Neural crest cell (in vitro differentiated cells): Measurements from ENCODE around the gene ZNF469. TPM values are rescaled to one million over a fixed set of nuclear protein-coding genes. Genes with fewer than 3 reads are reported as not detected.

Experiments used
- DNase-seq: peaks from one replicate; pipeline ENCODE4 v3.0.0; 2021; ENCODE audit warnings: low read depth, mixed read lengths, low spot score
- H3K27ac Mint-ChIP-seq: one replicate; pipeline ENCODE4 v1.8.0; 2021; ENCODE audit warnings: mild to moderate bottlenecking, mixed read lengths; ENCODE audit not compliant: unreplicated experiment
- H3K27me3 Mint-ChIP-seq: 2 replicates; pipeline ENCODE4 v1.8.0; 2021; ENCODE audit warnings: low read depth, mild to moderate bottlenecking, mixed read lengths
- H3K36me3 Mint-ChIP-seq: 2 replicates; pipeline ENCODE4 v1.8.0; 2021; ENCODE audit warnings: low read depth, mild to moderate bottlenecking, mixed read lengths
- H3K4me1 Mint-ChIP-seq: 2 replicates; pipeline ENCODE4 v1.8.0; 2021; ENCODE audit warnings: mixed read lengths
- H3K4me3 Mint-ChIP-seq: one replicate; pipeline ENCODE4 v1.8.0; 2021; ENCODE audit warnings: mild to moderate bottlenecking, mixed read lengths
- H3K9me3 Mint-ChIP-seq: 2 replicates; pipeline ENCODE4 v1.8.0; 2021; ENCODE audit warnings: mixed read lengths
- CTCF ChIP-seq: fragments of 200-600 bp; sonication (generic); conservative IDR thresholded peaks from 2 replicates; pipeline ENCODE4 v1.5.0; 2021; ENCODE audit warnings: antibody characterized with exemption, mild to moderate bottlenecking
- total RNA-seq: library from RNA; stranded (reverse); gene quantifications from 2 replicates; pipeline ENCODE4 v1.2.1, GENCODE V29; 2021

The ZNF469 gene
- total RNA-seq, 1 donor from 2014 or later: 0.58 TPM

DNA sequence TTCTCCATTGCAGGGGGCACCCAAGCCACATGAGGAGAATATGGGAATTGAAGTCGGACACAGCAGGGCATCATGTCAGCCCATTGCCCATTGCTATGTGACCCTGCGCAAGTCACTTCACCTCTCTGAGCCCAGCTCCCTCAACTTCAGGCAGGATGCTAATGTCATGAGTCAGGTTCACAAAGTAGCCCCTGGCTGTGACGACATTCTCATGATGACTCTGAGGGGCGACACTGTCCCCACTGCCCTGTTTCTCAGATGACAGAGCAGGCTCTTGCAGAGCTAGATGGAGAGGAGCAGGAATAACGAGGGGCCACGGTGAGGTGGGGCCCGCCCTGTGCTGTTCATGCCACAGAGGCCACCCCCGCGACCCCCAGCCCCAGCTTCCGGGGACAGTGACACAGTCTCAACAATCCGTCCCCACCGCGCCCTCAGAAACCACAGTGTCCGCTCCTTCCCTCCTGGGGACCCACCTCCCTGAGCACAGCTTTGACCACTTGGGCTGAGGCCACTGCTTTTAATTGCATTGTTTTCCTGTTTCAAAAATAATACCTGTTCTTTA, 13.2 kb upstream of the ZNF469 start:
- H3K27me3 Mint-ChIP-seq: peaks cover 3% of the 10 kb centered on the region
- no peak for DNase-seq

GRCh38 chr16:88370365-88370764, 12.4 kb upstream of the ZNF469 start:
- H3K9me3 Mint-ChIP-seq: no peaks in the 10 kb centered on the region
- H3K4me3 Mint-ChIP-seq: no peak overlapping the region
- peaks cover 3% of the 10 kb centered on the region for H3K27me3 Mint-ChIP-seq
- no peak overlapping the region for H3K27ac Mint-ChIP-seq
- H3K4me1 Mint-ChIP-seq: peaks cover 17% of the 10 kb centered on the region
- no peak for DNase-seq
- no peak for TF ChIP-seq CTCF
- no peaks in the 10 kb centered on the region for H3K36me3 Mint-ChIP-seq

More for the DNA sequence above, 13.2 kb upstream of the ZNF469 start:
- Mint-ChIP-seq H3K4me1 (peaks cover 13% of the 10 kb centered on the region), H3K27ac (no peak overlapping the region), H3K36me3 (no peaks in the 10 kb centered on the region), H3K9me3 (no peaks in the 10 kb centered on the region), H3K4me3 (no peak overlapping the region)
- TF ChIP-seq CTCF: no peak

- Mint-ChIP-seq H3K4me1 (peaks cover 26% of the 10 kb centered on the region), H3K36me3 (no peaks in the 10 kb centered on the region), H3K9me3 (no peaks in the 10 kb centered on the region), H3K4me3 (no peak overlapping the region), H3K27me3 (peaks cover 3% of the 10 kb centered on the region), H3K27ac (no peak overlapping the region)
- no peak for DNase-seq
- TF ChIP-seq CTCF: no peak
Measured at GRCh38 chr16:88372522-88372921, 10.2 kb upstream of the ZNF469 start.

DNA sequence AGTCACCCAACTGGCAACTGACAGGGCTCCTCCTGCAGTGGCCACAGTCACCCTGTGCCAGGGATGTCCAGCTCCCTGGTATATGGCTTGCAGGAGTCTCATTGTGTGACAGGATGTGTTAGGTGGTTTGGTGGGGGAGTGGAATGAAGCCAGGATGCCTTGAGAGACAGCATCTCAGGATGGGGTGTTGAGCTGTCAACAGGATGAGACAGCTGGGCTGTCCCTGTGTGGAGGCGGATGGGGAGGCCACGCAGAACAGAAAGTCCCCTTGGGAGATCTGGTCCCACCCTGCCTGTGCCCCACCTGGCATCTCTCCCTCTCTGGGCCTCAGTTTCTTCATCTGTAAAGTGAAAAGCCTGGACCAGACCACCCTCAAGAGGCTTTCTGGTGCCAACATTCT, 9.5 kb upstream of the ZNF469 start:
- Mint-ChIP-seq H3K9me3 (no peaks in the 10 kb centered on the region), H3K36me3 (no peaks in the 10 kb centered on the region), H3K27ac (no peak overlapping the region), H3K27me3 (peaks cover 3% of the 10 kb centered on the region), H3K4me1 (peaks cover 20% of the 10 kb centered on the region), H3K4me3 (no peak overlapping the region)
- no peak for DNase-seq
- no peak for TF ChIP-seq CTCF

- Mint-ChIP-seq H3K27me3 (peaks cover 3% of the 10 kb centered on the region), H3K9me3 (no peaks in the 10 kb centered on the region), H3K4me3 (no peak overlapping the region), H3K4me1 (peaks cover 20% of the 10 kb centered on the region), H3K27ac (no peak overlapping the region), H3K36me3 (no peaks in the 10 kb centered on the region)
- no peak for TF ChIP-seq CTCF
- no peak for DNase-seq
Measured at GRCh38 chr16:88373927-88374492, 8.7 kb upstream of the ZNF469 start.
